D721Med (cell line): Measurements from ENCODE around the gene STOM.

Source experiments
- DNase-seq: peaks from one replicate; pipeline ENCODE4 v3.0.0; 2011; ENCODE audit warnings: low spot score; ENCODE audit not compliant: insufficient read length
- FAIRE-seq: peaks from 2 replicates; lab custom pipeline; 2011; peaks lifted over from hg19 to GRCh38; lab: Jason Lieb, UNC
- CTCF ChIP-seq: IDR thresholded peaks from 2 replicates; pipeline ENCODE4 v1.5.1; 2012; ENCODE audit warnings: mild to moderate bottlenecking, control low read depth; ENCODE audit not compliant: insufficient read depth; ENCODE audit errors: missing control alignments

The STOM gene

GRCh38 chr9:121289772-121290370, 80.2 kb downstream of the STOM start:
- TF ChIP-seq CTCF = no peak
- FAIRE-seq = no peak
- DNase-seq = no peak

- FAIRE-seq (no peak), DNase-seq (no peak)
Observed at GRCh38 chr9:121289026-121289771, 80.9 kb downstream of the STOM start.

More at GRCh38 chr9:121289026-121289771, 80.9 kb downstream of the STOM start:
- no peak for TF ChIP-seq CTCF
